ENCODE measurements around the gene VPREB3. TPM values are rescaled to one million over a fixed set of nuclear protein-coding genes. Genes with fewer than 3 reads are reported as not detected.

VPREB3 gene
- total and polyA plus RNA-seq, 2 of the 8 experiments (the other 6 are each of a cell fraction or from before 2014, with no cell fraction given): 0.52 to 4.6 TPM

DNA sequence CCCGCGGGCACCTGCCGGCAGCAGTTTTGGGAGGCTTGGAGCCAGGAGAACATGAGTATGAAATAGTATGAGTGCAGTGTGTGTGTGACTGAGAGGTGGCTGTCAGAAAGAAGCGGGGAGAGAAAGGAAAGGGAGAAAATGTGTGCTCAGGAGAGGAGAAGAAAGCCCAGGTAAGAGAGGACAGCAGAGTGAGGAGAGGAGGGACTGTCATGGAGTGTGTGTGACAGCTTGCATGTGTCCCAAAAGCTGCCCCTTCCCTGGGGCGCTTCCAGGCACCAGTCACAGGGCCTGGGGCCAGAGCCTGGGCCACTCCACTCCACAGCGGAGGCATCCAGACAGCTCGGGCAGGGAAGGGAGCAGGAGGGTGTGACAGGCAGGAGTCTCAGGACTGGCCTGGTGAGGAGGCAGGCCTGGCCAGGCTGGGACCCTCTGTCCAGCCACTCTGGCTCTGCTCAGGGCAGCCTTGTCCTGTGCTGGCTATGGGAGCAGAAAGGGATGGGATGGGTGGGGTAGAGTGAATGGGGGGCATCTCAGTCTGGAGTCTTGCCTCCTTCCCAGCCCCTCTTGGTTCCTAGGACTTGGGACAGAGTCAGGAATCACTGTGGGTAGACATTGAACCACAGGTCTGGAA is 19.4 kb upstream of the VPREB3 start:
- no peak for TF ChIP-seq ZNF274 (IDR thresholded peaks at IDR 0.05; ENCODE audit: borderline replicate concordance, extremely low read depth, low read length)
- TF ChIP-seq POLR2A (IDR thresholded peaks at IDR 0.05; ENCODE audit: control extremely low read depth in 1 of 2, low read depth in 2 of 2, low read length in 2 of 2): no peak
- TF ChIP-seq GABPA (IDR thresholded peaks at IDR 0.05; ENCODE audit: borderline replicate concordance, insufficient read depth, low read length): no peak

More for the DNA sequence above, 19.4 kb upstream of the VPREB3 start:
- Histone ChIP-seq H2BK5ac (ENCODE audit: low read depth, low read length) (peak overlapping the region; percentile 22; the same call in 1 of the 2 replicates), H4K20me1 (replicated peaks in 1 of 2; ENCODE audit: control insufficient read depth in 1 of 2, insufficient read depth in 2 of 2, low read length in 2 of 2) (peaks cover under 1 to 7% of the 10 kb centered on the region in 2 experiments), H4K5ac (ENCODE audit: insufficient read length, low read depth, low read length) (no peak overlapping the region), H3K4me3 (ENCODE audit: extremely low read depth in 1 of 4, insufficient read depth in 2 of 4, low read depth in 3 of 4, low read length in 4 of 4) (peak overlapping the region; percentile 43 to 71 (median 52); a peak in 7 of 8 replicates), H2AK5ac (ENCODE audit: low read depth, low read length) (no peak overlapping the region; the same call in 1 of the 2 replicates), H2BK120ac (replicated peaks; ENCODE audit: low read depth, low read length) (no peak overlapping the region), H3K27me3 (replicated peaks in 1 of 4; ENCODE audit: control insufficient read depth in 3 of 4, extremely low read depth in 1 of 4, insufficient read depth in 3 of 4, low read length in 3 of 4) (peaks cover 0 to 30% (median 20%) of the 10 kb centered on the region in 4 experiments; a peak in 6 of 7 replicates), H3K9me3 (ENCODE audit: insufficient read depth in 2 of 2, low read depth in 1 of 2, low read length in 1 of 2) (no peaks in the 10 kb centered on the region), H3K4me2 (ENCODE audit: insufficient read depth in 1 of 2, low read depth in 2 of 2, low read length in 2 of 2) (peak overlapping the region; percentile 67 to 99), H3K56ac (replicated peaks; ENCODE audit: insufficient read length, low read depth, low read length) (no peak overlapping the region), H2BK20ac (ENCODE audit: low read length) (no peak overlapping the region), H3K9ac (replicated peaks in 1 of 4; ENCODE audit: extremely low read depth in 1 of 4, low read depth in 3 of 4, low read length in 3 of 4) (no peak overlapping the region), H3K36me3 (ENCODE audit: control insufficient read depth in 2 of 4, insufficient read depth in 4 of 4, low read length in 3 of 4) (no peaks in the 10 kb centered on the region), H2BK12ac (ENCODE audit: low read depth, low read length) (peak overlapping the region; percentile 90; the same call in 1 of the 2 replicates), H3K23ac (ENCODE audit: insufficient read length) (no peak overlapping the region), H2AFZ (ENCODE audit: low read length) (no peak overlapping the region), H3K14ac (ENCODE audit: insufficient read length) (no peak overlapping the region), H3K4me1 (replicated peaks in 1 of 4; ENCODE audit: control insufficient read depth in 3 of 4, insufficient read depth in 4 of 4, low read length in 3 of 4) (peaks cover 0 to 14% (median 8%) of the 10 kb centered on the region in 4 experiments; a peak in 3 of 7 replicates), H3K4ac (replicated peaks; ENCODE audit: insufficient read length, low read depth, low read length) (no peak overlapping the region), H3K23me2 (ENCODE audit: low read depth, low read length) (peaks cover 11% of the 10 kb centered on the region; the same call in 1 of the 2 replicates), H3K27ac (ENCODE audit: low read depth, low read length) (no peak overlapping the region), H3K18ac (ENCODE audit: extremely low read depth, low read length) (no peak overlapping the region), H2BK15ac (ENCODE audit: low read length) (peak overlapping the region; percentile 6; the same call in 1 of the 2 replicates), H3K79me2 (ENCODE audit: control insufficient read depth in 1 of 2, insufficient read depth in 2 of 2, low read length in 2 of 2) (no peaks in the 10 kb centered on the region), H4K91ac (replicated peaks; ENCODE audit: insufficient read length, low read length) (no peak overlapping the region), H4K8ac (ENCODE audit: extremely low read depth, insufficient read depth, low read length) (no peak overlapping the region), H3K79me1 (ENCODE audit: low read depth, low read length) (no peaks in the 10 kb centered on the region)
- 53% methylated on average over 7 of the region's 7 CpGs; no CpG with 5 or more reads in 1 of the 2 experiments for WGBS, 2 experiments (ENCODE audit: extremely low coverage in 1 of 2, insufficient coverage in 1 of 2, insufficient read length in 1 of 2, insufficient replicate concordance in 2 of 2, low coverage in 1 of 2, low lambda C conversion rate in 2 of 2, missing lambda C conversion rate in 1 of 2)
- CTCF ChIA-PET (ENCODE audit: partially characterized antibody): interaction anchor here (5.8 to 9.6 kb wide), 2 partner anchors 14 to 76 kb away, joined by 42 to 73 read pairs; partner anchors contain the start of gene SMARCB1
- POLR2A ChIA-PET (ENCODE audit: partially characterized antibody): interaction anchor here (1.2 to 5.7 kb wide), 4 partner anchors 8 to 121 kb away, joined by 4 to 45 read pairs (median 6); partner anchors contain the start of genes MIF, SLC2A11 and SMARCB1
- FAIRE-seq (no peak), DNase-seq (ENCODE audit: low read depth in 1 of 2, low spot score in 2 of 2) (no peak)
